Lower lobe of right lung (tissue), 2 donors: ENCODE results near the gene LHX4. TPM values are rescaled to one million over a fixed set of nuclear protein-coding genes. Genes with fewer than 3 reads are reported as not detected.

Experiments used
- ATAC-seq, 2 donors: fragments of 200-7000 bp; cut with Tn5 transposase; one replicate each; pipeline ENCODE4 v1.9.1; 2020 to 2022; ENCODE audit warnings: mild to moderate bottlenecking in 2 of 2, moderate library complexity in 2 of 2
- DNase-seq: peaks from one replicate; pipeline ENCODE4 v3.0.0-alpha.2; 2020
- H3K27ac ChIP-seq: fragments of 200-600 bp; one replicate; pipeline ENCODE4 v1.8.0; 2022
- H3K27me3 ChIP-seq: fragments of 200-600 bp; one replicate; pipeline ENCODE4 v1.8.0; 2022; ENCODE audit warnings: low read depth
- H3K36me3 ChIP-seq: fragments of 200-600 bp; one replicate; pipeline ENCODE4 v1.8.0; 2022; ENCODE audit warnings: mild to moderate bottlenecking
- H3K4me1 ChIP-seq: fragments of 200-600 bp; one replicate; pipeline ENCODE4 v1.8.0; 2022
- H3K4me3 ChIP-seq: fragments of 200-600 bp; one replicate; pipeline ENCODE4 v1.8.0; 2022; ENCODE audit warnings: mild to moderate bottlenecking
- H3K9me3 ChIP-seq: fragments of 200-600 bp; one replicate; pipeline ENCODE4 v1.8.0; 2022
- intact Hi-C: fragments of 100-400 bp; cut with DNase I; formaldehyde crosslinking; loops from one replicate; pipeline ENCODE4 v1.11.0; 2022
- total RNA-seq: library from RNA; stranded (reverse); fragmentation: NEBNext Ultra II Directional; extraction: Animal tissue kit (Norgen Biotek cat#: 25700); gene quantifications from one replicate; pipeline ENCODE4 v1.2.1, GENCODE V29; 2021
- TF ChIP-seq, protein P1 (sequence below): fragments of 200-600 bp; IDR thresholded peaks from one replicate; pipeline ENCODE4 v1.8.0; 2022; ENCODE audit warnings: antibody characterized with exemption, mild to moderate bottlenecking
- donor health status: DM: no; HTN: yes; CAD: no; lungs with severe emphysema.

The LHX4 gene
- total RNA-seq, 1 donor from 2014 or later: not detected

DNA sequence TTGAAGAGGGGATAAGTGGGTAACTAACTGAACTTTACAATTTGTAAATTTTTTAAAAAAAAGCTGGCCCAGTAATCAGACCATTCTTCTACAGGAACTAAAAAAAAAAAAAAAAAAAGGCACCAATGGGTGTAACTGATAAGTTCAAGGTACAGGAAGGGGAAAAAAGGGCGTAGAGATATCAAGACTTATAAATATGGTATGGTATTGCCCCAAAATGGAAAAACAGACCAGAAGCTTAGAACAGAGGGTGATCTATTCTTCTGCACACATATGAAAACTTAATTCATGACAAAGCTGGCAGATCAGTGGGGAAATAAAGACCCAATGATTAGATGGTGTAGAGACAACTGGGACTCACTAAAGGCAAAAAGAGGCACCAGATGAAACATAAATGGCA, 58.9 kb downstream of the LHX4 start:
- Histone ChIP-seq H3K4me1 (no peaks in the 10 kb centered on the region), H3K4me3 (no peak overlapping the region), H3K27me3 (no peaks in the 10 kb centered on the region), H3K36me3 (peaks cover 24% of the 10 kb centered on the region), H3K27ac (no peak overlapping the region), H3K9me3 (no peaks in the 10 kb centered on the region)
- no peak for DNase-seq
- intact Hi-C loops: no loop called here
- no peak for ATAC-seq
- TF ChIP-seq, protein P1, sequence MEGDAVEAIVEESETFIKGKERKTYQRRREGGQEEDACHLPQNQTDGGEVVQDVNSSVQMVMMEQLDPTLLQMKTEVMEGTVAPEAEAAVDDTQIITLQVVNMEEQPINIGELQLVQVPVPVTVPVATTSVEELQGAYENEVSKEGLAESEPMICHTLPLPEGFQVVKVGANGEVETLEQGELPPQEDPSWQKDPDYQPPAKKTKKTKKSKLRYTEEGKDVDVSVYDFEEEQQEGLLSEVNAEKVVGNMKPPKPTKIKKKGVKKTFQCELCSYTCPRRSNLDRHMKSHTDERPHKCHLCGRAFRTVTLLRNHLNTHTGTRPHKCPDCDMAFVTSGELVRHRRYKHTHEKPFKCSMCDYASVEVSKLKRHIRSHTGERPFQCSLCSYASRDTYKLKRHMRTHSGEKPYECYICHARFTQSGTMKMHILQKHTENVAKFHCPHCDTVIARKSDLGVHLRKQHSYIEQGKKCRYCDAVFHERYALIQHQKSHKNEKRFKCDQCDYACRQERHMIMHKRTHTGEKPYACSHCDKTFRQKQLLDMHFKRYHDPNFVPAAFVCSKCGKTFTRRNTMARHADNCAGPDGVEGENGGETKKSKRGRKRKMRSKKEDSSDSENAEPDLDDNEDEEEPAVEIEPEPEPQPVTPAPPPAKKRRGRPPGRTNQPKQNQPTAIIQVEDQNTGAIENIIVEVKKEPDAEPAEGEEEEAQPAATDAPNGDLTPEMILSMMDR: no peak

DNA sequence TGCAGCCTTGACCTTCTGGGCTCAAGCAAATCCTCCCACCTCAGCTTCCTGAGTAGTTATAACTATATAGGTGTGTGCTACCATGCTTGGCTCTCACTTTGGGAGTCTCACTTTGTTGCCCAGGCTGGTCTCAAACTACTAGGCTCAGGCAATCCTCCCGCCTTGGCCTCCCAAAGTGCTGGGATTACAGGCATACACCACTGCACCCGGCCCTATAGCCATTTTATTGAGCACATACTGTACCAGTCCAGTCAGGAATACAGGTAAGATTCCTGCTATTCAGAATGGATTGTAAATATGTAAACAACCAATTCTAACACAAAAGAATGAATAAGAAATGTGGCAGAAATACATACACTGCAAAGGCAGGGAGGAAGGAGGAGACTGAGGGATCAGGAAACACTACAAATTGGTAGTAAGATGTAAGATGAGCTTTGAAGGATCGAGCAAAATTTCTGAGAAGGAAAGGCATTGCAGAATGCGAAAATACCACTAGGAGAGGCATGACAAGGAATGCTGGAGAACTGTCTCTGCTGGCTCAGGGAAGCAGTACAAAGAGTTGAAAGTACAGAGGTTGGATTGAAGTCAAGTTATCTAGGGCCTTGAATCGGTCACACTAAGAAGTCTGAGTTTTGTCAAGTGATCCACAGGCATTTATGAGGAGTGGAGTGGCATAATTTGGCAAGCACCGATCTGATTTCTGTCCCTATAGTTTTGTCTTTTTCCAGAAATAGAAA, 60.4 kb downstream of the LHX4 start:
- no peak for ATAC-seq
- DNase-seq: no peak
- Histone ChIP-seq H3K27me3 (no peaks in the 10 kb centered on the region), H3K4me3 (no peak overlapping the region), H3K4me1 (no peaks in the 10 kb centered on the region), H3K9me3 (no peaks in the 10 kb centered on the region), H3K27ac (no peak overlapping the region), H3K36me3 (peaks cover 17% of the 10 kb centered on the region)
- intact Hi-C loops: no loop called here
- TF ChIP-seq, protein P1: no peak

DNA sequence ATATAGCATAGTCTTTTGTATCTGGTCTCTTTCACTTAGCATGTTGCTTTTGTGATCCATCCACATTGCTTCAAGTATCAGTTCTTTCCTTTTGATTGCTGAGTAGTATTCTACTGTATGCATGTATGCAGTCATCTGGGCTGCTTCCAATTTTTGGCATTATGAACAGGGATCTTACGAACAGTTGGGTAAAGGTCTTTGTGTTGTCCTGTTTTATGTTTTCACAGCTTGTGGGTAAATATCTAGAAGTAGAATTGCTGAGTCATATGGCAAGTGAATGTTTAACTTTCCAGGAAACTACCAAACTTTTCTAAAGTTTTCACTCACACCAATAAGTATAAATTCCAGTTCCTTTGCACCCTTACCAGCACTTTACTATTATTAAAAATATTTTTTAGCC, 60.9 kb downstream of the LHX4 start:
- Histone ChIP-seq H3K36me3 (peaks cover 17% of the 10 kb centered on the region), H3K27me3 (no peaks in the 10 kb centered on the region), H3K4me1 (no peaks in the 10 kb centered on the region), H3K27ac (no peak overlapping the region), H3K9me3 (no peaks in the 10 kb centered on the region), H3K4me3 (no peak overlapping the region)
- intact Hi-C loops: no loop called here
- no peak for DNase-seq
- no peak for ATAC-seq
- TF ChIP-seq, protein P1: no peak

DNA sequence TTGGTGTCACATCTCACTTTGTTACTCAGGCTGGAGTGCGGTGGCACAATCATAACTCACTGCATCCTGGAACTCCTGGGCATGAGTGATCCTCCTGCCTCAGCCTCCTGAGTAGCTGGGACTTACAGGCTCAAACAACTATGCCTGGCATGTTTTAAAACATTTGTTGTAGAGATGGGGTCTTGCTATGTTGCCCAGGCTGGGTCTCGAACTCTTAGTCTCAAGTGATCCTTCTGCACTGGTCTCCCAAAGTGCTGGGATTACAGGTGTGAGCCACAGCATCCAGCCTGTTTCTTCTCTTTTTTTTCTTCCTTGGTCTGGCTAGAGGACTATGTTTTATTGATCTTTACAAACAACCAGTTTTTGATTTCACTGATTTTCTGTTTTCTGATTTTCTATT, 64.6 kb downstream of the LHX4 start:
- no peak for DNase-seq
- intact Hi-C loops: no loop called here
- Histone ChIP-seq H3K9me3 (no peaks in the 10 kb centered on the region), H3K27ac (no peak overlapping the region), H3K4me1 (no peaks in the 10 kb centered on the region), H3K4me3 (no peak overlapping the region), H3K27me3 (no peaks in the 10 kb centered on the region), H3K36me3 (no peaks in the 10 kb centered on the region)
- TF ChIP-seq, protein P1: no peak
- no peak for ATAC-seq

DNA sequence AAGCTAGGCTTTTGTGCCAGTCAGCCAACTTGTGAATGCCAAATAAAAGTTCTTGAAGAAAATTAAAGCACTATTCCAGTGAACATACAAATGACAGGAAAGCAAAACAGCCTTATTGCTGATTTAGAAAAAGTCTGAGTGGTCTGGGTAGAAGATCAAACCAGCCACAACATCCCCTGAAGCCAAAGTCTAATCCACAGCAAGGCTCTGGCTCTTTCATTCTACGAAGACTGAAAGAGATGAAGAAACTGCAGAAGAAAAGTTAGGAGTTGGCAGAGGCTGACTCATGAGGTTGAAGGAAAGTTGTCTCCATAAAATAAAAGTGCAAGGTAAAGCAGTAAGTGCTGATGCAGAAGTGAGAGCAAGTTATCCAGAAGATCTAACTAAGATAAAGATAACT, 65.9 kb downstream of the LHX4 start:
- Histone ChIP-seq H3K9me3 (no peaks in the 10 kb centered on the region), H3K4me1 (no peaks in the 10 kb centered on the region), H3K4me3 (no peak overlapping the region), H3K36me3 (no peaks in the 10 kb centered on the region), H3K27ac (no peak overlapping the region), H3K27me3 (no peaks in the 10 kb centered on the region)
- TF ChIP-seq, protein P1: no peak
- no peak for ATAC-seq
- intact Hi-C loops: no loop called here
- no peak for DNase-seq
